Nephron (organoid): ENCODE results near the gene VAC14.

ENCODE experiments used
- H3K27ac Mint-ChIP-seq, 3 experiments: 2 replicates each; pipeline ENCODE4 v1.8.0; 2020; ENCODE audit warnings: mixed read lengths in 3 of 3, mild to moderate bottlenecking in 2 of 3, moderate library complexity in 1 of 3
- H3K27me3 Mint-ChIP-seq: 2 replicates; pipeline ENCODE4 v1.8.0; 2021; ENCODE audit warnings: low read depth, mild to moderate bottlenecking, moderate library complexity, mixed read lengths
- H3K36me3 Mint-ChIP-seq: 2 replicates; pipeline ENCODE4 v1.8.0; 2020; ENCODE audit warnings: low read depth, mixed read lengths
- H3K4me1 Mint-ChIP-seq: 2 replicates; pipeline ENCODE4 v1.8.0; 2020; ENCODE audit warnings: mixed read lengths
- H3K4me3 Mint-ChIP-seq, 3 experiments: 2 replicates each; pipeline ENCODE4 v1.8.0; 2020; ENCODE audit warnings: mild to moderate bottlenecking in 3 of 3, mixed read lengths in 3 of 3, moderate library complexity in 2 of 3
- H3K9me3 Mint-ChIP-seq: 2 replicates; pipeline ENCODE4 v1.8.0; 2020; ENCODE audit warnings: mixed read lengths
- CTCF ChIP-seq, 3 experiments: fragments of 200-600 bp; sonication (generic); IDR thresholded peaks; one replicate each; pipeline ENCODE4 v1.5.0; 2021; ENCODE audit warnings: antibody characterized with exemption in 3 of 3; ENCODE audit not compliant: unreplicated experiment in 3 of 3

Gene VAC14

GRCh38 chr16:70651524-70651923 is 149.4 kb downstream of the VAC14 start:
- H3K4me1 Mint-ChIP-seq: peaks cover 11% of the 10 kb centered on the region
- no peaks in the 10 kb centered on the region for H3K9me3 Mint-ChIP-seq
- no peak for TF ChIP-seq CTCF (IDR thresholded peaks at IDR 0.05; ENCODE audit: unreplicated experiment in 3 of 3)
- peaks cover 3% of the 10 kb centered on the region for H3K27me3 Mint-ChIP-seq
- H3K27ac Mint-ChIP-seq: no peak overlapping the region
- H3K36me3 Mint-ChIP-seq: no peaks in the 10 kb centered on the region
- no peak overlapping the region for H3K4me3 Mint-ChIP-seq

- no peaks in the 10 kb centered on the region for H3K9me3 Mint-ChIP-seq
- no peak overlapping the region for H3K27ac Mint-ChIP-seq
- peaks cover 16% of the 10 kb centered on the region for H3K4me1 Mint-ChIP-seq
- peaks cover 3% of the 10 kb centered on the region for H3K27me3 Mint-ChIP-seq
- H3K36me3 Mint-ChIP-seq: no peaks in the 10 kb centered on the region
- TF ChIP-seq CTCF (IDR thresholded peaks at IDR 0.05; ENCODE audit: unreplicated experiment in 3 of 3): no peak
- no peak overlapping the region for H3K4me3 Mint-ChIP-seq
Observed at GRCh38 chr16:70650216-70650615, 150.7 kb downstream of the VAC14 start.

- Mint-ChIP-seq H3K36me3 (no peaks in the 10 kb centered on the region), H3K9me3 (no peaks in the 10 kb centered on the region), H3K4me3 (no peak overlapping the region), H3K4me1 (peaks cover 16% of the 10 kb centered on the region), H3K27me3 (peaks cover 3% of the 10 kb centered on the region), H3K27ac (no peak overlapping the region)
- TF ChIP-seq CTCF (IDR thresholded peaks at IDR 0.05; ENCODE audit: unreplicated experiment in 3 of 3): no peak
Observed at GRCh38 chr16:70649300-70649699, 151.7 kb downstream of the VAC14 start.

- Mint-ChIP-seq H3K27me3 (peaks cover 3% of the 10 kb centered on the region), H3K4me1 (peaks cover 11% of the 10 kb centered on the region)
- no peak for TF ChIP-seq CTCF (IDR thresholded peaks at IDR 0.05; ENCODE audit: unreplicated experiment in 3 of 3)
Observed at GRCh38 chr16:70648606-70649005, 152.4 kb downstream of the VAC14 start.

GRCh38 chr16:70647441-70648359 is 153.3 kb downstream of the VAC14 start:
- peaks cover 3% of the 10 kb centered on the region for H3K27me3 Mint-ChIP-seq
- peaks cover 10% of the 10 kb centered on the region for H3K4me1 Mint-ChIP-seq
- no peak overlapping the region for H3K4me3 Mint-ChIP-seq
- H3K9me3 Mint-ChIP-seq: no peaks in the 10 kb centered on the region
- TF ChIP-seq CTCF (IDR thresholded peaks at IDR 0.05; ENCODE audit: unreplicated experiment in 3 of 3): no peak
- H3K36me3 Mint-ChIP-seq: no peaks in the 10 kb centered on the region
- H3K27ac Mint-ChIP-seq: no peak overlapping the region

More at GRCh38 chr16:70648606-70649005, 152.4 kb downstream of the VAC14 start:
- H3K9me3 Mint-ChIP-seq: no peaks in the 10 kb centered on the region
- H3K27ac Mint-ChIP-seq: peak overlapping the region in 1 of 3 experiments; percentile 22
- no peak overlapping the region for H3K4me3 Mint-ChIP-seq
- no peaks in the 10 kb centered on the region for H3K36me3 Mint-ChIP-seq
